Activated CD4-positive, CD25-positive, alpha-beta regulatory T cell (primary cell): ENCODE measurements around the gene CROCC.
"Not testable (repeated sequence)": the region's sequence is repeated elsewhere in the genome, so short reads cannot be mapped to it uniquely, and the experiment has no call there.

ENCODE experiments used
- DNase-seq, 4 experiments: peaks; one replicate each; lab custom pipeline; 2025; lab: John Stamatoyannopoulos, UW

CROCC gene, protein sequence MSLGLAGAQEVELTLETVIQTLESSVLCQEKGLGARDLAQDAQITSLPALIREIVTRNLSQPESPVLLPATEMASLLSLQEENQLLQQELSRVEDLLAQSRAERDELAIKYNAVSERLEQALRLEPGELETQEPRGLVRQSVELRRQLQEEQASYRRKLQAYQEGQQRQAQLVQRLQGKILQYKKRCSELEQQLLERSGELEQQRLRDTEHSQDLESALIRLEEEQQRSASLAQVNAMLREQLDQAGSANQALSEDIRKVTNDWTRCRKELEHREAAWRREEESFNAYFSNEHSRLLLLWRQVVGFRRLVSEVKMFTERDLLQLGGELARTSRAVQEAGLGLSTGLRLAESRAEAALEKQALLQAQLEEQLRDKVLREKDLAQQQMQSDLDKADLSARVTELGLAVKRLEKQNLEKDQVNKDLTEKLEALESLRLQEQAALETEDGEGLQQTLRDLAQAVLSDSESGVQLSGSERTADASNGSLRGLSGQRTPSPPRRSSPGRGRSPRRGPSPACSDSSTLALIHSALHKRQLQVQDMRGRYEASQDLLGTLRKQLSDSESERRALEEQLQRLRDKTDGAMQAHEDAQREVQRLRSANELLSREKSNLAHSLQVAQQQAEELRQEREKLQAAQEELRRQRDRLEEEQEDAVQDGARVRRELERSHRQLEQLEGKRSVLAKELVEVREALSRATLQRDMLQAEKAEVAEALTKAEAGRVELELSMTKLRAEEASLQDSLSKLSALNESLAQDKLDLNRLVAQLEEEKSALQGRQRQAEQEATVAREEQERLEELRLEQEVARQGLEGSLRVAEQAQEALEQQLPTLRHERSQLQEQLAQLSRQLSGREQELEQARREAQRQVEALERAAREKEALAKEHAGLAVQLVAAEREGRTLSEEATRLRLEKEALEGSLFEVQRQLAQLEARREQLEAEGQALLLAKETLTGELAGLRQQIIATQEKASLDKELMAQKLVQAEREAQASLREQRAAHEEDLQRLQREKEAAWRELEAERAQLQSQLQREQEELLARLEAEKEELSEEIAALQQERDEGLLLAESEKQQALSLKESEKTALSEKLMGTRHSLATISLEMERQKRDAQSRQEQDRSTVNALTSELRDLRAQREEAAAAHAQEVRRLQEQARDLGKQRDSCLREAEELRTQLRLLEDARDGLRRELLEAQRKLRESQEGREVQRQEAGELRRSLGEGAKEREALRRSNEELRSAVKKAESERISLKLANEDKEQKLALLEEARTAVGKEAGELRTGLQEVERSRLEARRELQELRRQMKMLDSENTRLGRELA (N-terminal part only)

DNA sequence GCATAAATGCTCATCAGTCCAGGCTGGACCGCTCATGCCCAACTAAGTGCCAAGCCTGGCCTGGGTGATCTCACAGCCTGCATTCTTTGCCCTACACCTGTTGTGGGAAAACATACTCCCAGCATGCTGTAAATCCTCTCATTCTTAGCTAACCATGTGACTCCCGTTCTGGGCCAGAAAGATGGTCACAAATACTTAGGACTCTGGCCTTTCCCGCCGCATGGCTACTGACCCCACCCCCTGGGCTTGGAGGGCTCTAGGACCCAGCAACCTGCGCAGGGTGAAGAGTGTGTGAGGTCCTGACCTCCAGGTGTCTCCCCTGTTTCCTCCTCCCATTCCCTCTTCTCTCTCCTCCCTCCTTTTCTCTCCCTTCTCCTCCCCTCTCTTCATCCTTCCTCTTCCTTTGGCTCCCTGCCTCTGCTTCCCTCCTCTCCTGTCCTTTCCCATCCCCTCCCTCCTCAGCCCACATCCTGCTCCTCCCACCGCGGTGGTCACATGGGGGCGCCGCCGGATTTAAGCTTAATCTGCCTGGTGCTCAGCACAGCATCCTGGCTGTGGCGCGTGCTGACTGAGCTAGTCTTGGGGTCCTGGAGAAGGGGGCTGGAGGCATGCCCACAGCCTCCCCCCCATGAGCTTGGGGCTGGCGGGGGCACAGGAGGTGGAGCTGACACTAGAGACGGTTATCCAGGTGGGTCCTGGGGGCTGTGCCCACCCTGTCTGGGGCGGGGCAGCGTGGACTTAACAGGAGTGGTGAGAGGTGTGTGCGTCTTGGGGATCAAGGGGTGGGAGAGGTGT, at the start of gene CROCC:
Gene CROCC (plus strand): TSS at position 541 of the 795 bp plus-strand sequence. CDS start 88 bp downstream, at position 629.
- DNase-seq, result peak in 2 of 4 experiments; percentile 19

DNA sequence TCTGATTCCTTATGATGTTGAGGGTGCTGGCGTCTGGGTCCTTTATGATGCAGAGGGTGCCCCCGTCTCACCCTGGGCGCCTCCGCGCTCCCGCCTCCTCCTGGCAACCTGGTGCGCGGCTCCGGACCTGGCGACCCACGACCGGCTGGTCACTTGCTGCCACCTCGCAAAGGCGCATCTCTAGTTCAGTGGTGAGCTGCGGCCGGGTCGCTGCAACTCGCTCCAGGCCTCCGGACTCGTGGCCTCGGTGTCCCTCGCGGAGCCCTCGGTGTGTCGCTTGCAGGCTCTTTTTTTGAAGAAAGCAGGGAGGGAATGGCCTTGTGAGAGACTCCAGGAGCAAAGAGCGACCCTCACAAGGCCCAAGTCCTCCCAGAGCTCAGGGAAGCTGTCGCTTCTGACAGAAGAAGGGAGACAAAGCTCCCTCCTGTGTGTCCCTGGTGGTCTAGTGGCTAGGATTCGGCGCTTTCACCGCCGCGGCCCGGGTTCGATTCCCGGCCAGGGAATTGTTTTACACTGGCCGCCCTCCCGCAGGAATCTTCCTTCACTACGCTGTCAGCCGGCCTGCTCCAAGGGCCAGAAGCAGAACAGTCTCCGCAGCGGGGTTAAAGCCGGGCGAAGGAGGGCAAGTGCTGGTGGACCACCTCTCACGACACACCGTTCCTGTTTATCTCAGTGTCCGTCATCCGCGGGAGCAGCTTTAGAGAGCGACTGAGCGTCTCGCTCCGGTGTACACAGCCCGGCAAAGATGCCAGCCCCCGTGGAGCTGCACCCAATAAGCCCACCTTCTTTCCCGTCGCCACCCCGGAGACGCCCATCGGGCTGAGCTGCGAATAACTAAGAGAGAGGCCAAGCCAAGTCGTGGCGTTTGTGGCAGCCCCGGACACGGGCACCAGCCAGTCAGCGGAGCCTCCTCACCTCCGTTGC, 49.3 kb upstream of the CROCC start:
- peak in 1 of 4 experiments; percentile 32 for DNase-seq

DNA sequence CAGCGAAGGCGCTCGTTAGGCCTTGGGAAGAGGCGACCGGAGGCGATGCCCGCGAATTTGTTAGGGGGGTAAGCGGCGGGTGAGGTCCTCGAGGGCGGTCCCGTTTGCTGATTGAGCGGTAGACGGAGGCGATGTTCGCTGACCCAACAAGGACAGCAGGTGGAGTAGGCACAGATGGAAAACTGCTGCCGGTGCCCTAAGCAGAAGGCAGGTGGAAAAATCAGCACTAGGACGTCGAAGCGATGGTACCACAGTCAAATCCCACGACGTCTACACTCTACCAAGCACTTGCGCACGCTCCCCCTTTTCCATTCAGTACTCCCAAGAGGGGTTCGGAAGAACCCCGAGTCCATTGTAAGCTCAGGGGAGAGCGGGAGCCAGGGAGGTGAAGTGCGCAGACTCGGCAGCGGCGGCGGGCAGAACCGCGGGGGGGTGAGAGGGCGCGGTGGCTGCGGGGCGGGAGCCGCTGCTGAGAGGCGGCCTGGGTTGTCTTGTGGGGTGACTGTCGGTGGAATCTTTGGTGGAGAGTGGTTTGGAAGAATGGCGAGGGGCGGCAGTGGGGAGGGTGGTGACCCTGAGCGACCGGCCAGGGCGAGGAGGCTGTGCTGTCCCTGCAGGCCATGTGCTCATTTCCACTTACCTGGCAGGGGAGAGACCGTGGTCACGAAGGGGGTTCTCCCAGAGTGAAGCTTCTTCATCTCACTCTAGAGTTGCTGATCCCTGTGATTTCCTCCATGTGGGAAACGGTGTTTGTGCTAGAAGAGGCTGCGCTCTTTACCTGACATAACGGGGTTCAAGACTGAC, 48.5 kb upstream of the CROCC start:
- peak in 1 of 4 experiments; percentile 31 for DNase-seq

DNA sequence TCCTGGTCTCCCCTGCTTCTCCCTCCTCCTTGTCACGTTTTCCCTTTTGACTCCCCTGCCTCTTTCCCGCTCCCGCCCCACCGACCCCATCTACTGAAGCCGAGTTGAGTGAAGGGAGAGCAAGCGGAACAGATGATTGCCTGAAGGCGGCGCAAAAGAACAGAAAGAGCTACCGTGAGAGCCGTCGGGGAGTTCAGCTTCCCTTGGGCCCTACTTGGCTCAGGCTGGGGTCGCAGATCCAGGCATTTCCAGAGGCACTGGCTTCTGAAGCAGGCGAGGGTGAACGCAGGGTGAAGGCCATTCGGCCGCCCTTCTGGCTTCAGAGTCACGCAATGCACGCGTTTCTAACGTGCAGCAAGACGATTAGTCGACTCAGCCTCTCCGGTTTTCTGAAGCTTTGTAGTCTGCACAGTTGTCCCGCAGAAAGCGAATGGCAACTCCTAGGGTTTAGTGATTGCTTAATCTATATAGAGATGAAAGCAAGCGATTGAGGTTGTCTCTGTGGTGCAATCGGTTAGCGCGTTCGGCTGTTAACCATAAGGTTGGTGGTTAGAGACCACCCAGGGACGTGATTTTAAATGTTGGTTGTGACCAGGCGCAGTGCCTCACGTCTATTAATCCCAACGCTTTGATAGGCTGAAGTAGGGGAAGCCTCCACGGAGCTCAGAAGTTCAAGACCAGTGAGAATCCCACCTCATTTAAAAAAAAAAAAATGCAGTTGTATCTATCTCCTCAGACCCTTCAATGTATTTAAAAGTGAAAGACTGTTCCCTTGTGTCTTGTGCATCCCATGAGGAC, 46.6 kb upstream of the CROCC start:
- not testable (repeated sequence) for DNase-seq

DNA sequence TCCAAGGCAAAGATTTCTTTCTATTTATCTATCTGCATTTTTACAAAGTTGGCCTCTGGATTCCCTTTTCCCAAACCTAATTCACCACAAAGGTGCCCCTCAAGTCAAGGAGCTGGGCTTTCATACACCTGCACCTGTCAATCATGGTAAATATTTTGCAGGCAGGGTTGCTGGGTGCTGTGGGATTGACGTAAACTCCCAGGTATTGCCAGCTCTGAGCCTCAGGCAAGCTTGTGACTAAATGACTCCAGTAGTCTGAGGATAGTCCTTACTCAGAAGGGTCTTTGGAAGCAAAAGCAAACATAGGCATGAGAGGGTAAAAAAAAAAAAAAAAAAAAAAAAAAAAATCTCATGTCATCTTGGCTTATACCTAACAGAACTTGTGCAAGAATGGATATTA, 40.0 kb upstream of the CROCC start:
- DNase-seq, result not testable (repeated sequence)

DNA sequence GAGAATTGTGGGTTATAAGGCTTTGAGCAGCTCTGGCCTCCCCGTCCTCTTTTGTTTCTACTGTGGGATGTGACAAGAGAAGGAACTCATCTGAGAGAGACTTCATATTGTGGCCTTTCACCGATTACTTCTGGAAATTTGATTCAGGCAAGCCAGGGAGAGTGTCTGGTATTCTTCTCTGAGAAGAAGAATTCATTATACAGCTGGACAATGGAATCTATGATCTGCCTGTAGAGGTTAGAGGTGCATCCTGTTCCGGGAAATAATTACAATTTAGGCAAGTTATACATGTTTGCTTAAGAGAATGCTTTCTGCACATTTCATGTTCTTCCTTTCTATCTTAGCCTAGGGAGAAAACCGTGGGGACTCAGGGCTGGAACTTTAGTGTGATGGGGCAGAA, 38.7 kb upstream of the CROCC start:
- DNase-seq, result no peak

DNA sequence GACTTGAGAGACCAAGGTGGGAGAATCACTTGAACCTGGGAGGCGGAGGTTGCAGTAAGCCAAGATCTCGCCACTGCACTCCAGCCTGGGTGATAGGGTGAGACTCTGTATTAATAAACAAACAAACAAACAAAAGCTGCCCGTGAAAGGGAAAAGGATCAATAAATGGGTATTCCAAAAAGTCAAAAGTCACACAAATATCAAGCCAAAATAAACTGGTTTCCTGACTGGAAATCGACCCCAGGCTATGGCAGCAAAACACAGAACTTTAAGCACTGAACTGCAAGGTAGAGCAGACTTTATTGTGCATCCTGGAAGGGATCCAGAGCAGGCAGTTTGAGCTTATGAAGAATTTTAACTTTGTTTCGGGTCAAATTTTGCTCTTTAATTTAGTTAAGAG, 37.2 kb upstream of the CROCC start:
- not testable (repeated sequence) for DNase-seq

DNA sequence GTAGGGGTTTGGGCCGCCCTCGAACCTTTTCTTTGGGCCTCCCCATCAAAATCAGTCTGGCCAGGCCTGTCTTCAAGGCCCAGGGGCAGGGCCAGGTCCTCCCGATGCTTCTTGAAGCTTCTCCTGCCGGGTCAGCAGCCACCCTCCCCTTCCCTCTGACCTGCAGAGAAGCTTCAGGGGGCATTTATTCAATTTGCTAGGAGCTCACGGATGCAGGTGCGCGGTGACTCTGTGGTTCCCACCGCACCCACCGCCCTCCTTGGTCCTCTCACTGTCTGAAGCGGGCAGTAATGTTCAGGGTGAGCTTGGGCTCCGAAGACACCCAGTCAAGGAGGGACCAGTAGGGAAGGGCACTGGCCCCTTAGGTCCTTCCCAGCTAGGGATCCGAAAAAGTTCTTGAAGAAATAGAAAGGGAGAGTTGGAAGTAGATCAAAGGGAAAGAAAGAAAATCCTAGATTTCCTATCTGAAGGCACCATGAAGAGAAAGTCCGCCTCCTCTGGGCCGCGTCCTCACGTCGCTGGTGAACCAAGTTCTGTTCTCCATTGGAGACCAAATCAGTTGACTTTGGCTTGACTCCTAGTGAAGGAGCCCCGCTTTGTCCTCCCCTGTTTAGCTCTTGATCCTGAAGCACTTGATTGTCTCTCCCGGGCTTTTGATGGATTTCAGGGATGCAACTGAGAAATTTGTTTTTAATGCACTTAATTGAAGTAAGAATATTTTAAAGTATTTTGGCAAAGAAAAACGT, 34.7 kb upstream of the CROCC start:
- no peak for DNase-seq

DNA sequence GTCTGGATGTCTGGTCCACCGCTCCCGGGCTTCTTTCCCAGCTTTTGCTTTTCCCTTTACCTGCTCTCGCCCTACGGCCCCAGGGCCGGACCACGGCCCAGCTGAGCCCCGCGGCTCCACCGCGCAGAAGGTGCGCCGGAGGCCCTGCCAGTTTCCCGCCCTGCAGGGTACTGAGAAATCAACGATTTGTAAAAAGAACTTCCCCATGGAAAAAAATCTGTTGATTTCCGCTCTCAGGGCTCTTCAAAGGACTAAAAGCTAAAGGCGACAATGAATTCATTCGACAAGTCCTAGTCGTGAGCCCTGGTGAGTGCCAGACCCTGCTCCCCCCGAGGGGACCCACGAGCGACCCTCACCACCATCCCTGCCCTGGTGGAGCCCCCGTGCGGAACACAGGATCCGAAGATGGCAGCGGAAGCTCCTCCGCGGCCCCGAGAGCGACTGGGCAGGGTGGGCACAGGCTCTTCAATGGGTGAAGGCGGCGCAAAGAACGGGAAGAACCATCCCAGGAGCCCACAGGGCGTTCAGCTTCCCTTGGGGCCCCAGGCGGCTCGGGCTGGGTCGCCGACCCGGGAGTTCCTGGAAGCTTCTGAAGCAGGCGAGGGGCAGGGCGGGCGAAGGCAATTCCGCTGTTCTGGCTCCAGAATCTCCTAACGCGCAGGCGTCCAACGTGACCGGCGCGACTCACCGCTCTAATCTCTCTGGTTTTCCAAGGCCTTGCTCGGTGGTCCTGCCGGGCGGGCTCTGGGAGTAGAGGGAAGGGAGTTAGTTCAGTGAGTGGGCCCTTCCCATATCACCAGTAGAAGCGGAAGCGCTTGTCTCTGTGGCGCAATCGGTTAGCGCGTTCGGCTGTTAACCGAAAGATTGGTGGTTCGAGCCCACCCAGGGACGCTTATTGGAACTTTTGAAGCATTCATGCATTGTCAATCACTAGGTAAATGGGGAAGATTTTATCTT, 32.6 kb upstream of the CROCC start:
- peak in 3 of 4 experiments; percentile 36 to 50 (median 44) for DNase-seq

DNA sequence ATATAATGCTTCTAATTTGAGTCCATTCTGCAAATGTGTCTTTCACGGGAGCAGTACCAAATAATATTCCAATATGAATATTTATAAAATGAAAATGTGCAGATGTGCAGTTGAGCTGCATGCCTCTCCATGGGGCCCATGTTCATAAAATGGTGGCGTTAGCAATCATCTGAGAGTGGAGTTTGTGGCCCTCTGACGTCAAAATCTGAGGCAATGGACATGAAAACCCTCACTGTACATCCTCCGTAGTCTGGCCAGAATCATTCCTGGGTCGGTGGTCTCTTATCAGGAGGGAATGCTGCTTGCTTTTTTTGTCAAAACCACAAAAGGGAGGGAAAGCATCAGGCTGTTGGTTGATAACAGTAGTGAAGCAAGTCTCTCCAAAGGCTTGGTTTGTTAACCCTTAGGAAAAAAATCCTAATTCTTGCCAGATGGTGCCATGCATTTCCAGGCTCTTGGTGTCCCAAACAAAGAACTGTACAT, 31.2 kb upstream of the CROCC start:
- DNase-seq, result not testable (repeated sequence)

DNA sequence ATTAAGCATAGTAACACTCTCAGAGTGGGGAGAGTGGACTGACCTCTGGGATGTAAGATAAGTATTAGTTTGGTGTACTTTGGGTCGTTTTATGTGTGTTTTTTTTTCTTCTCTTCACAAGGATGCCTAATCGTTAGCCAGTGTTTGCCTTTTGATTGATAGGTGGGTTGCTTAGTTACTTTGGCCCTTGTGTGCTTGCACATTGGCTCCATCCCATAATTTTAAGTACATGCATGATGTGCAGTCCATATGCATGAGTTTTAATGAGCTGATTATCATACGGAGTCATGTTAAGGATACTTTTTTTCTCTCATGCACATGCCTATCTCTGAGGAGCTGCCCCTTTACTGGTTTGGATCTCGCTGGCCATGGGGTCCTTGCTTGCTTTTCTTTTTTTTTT, 30.7 kb upstream of the CROCC start:
- not testable (repeated sequence) for DNase-seq

DNA sequence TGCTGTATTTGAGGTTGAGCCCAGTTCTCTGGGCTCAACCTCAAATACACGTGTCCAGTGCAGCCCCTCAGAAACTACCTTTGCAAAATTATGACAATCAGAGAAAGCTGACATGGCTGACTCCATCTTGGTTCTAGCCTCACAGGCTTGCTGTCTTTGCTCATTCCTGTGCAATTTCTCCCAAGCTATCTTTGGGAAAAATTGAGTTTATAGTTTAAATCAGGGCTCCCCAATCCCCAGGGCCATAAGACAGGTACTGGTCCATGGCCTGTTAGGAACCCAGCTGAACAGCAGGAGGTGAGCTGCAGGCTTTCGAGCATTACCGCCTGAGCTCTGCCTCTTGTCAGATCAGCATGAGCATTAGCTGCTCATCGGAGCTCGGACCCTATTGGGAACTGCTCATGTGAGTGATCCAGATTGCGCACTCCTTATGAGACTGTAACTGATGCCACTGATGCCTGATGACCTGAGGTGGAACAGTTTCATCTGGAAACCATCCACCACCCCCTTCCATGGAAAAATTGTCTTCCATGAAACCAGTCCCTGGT, 28.7 kb upstream of the CROCC start:
- not testable (repeated sequence) for DNase-seq

DNA sequence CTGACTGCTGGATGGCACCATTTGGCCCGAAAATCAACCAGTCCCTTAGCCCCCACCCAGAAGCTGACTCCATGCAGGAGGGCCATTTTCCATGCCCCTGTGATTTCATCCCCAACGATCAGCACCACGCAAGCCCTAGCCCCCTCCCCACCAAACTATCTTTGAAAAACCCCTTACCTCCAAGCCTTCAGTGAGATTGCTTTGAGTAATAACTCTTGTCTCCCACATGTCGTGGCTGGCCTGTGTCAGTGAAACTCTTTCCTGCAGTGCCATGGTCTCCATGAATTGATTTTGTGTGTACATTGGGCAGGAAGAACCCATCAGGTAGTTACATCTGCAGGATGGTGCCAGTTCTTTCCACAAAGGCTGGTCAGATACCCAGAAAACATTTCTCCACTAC, 27.9 kb upstream of the CROCC start:
- DNase-seq, result not testable (repeated sequence)

DNA sequence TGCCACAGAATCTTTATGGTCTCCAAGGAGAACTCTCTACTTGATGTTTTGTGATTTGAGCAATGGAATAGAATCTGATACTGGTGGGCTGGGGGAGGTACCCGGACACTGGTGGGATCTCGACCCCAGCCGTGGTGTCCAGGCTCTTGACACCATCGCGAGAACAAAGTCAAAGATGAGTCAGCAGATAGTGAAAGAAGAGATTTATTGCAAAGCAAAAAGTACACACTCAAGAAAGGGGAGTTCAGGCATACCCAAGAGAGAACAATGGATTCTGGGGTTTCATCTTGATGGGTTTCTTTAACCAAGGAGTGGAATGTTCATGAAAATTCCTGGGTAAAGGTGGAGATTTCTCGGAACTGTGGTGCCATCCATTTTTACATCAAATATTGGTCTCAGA, 27.4 kb upstream of the CROCC start:
- not testable (repeated sequence) for DNase-seq

DNA sequence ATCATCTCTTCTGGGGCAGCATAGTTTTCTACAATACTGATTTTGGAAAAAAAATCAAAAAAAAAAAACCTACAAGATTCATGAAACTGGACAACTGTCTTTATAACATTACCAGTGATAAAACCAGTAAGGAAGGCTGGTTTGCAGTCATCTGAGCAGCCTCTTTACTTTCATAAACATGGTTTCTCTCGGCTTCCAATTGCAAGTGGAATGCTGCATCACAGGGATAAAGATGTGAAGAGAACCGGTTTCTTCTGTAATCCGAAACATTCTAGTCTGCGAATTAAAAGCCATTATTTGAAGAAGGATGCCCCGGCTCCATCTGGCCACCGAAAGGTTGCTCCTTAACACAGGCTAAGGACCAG, 26.5 kb upstream of the CROCC start:
- DNase-seq, result not testable (repeated sequence)
